GM12891 (cell line): ENCODE measurements around the gene ACBD4.

Source experiments
- PAX5 ChIP-seq: IDR thresholded peaks from 2 replicates; pipeline ENCODE4 v1.6.1; 2011; ENCODE audit warnings: low read length, moderate library complexity, mild to moderate bottlenecking; ENCODE audit not compliant: insufficient read depth, severe bottlenecking
- POLR2A ChIP-seq: IDR thresholded peaks from 2 replicates; pipeline ENCODE4 v1.6.1; 2011; ENCODE audit warnings: low read depth, low read length, control low read depth
- POLR2AphosphoS5 ChIP-seq: IDR thresholded peaks from 2 replicates; pipeline ENCODE4 v1.6.1; 2011; ENCODE audit warnings: low read depth, low read length, control low read depth
- POU2F2 ChIP-seq: IDR thresholded peaks from 2 replicates; pipeline ENCODE4 v1.6.1; 2011; ENCODE audit warnings: low read depth, mild to moderate bottlenecking, control low read depth, low read length, moderate library complexity
- SPI1 ChIP-seq: IDR thresholded peaks from 2 replicates; pipeline ENCODE4 v1.6.1; 2011; ENCODE audit warnings: low read depth, low read length, control low read depth
- TAF1 ChIP-seq: IDR thresholded peaks from 2 replicates; pipeline ENCODE4 v1.6.1; 2011; ENCODE audit warnings: low read depth, low read length, control low read depth

GRCh38 chr17:45125509-45125908, 10.0 kb upstream of the ACBD4 start:
- TF ChIP-seq TAF1, result no peak
- no peak for TF ChIP-seq POLR2AphosphoS5
- TF ChIP-seq POLR2A, result no peak
- TF ChIP-seq POU2F2, result no peak
- TF ChIP-seq SPI1, result no peak
- no peak for TF ChIP-seq PAX5
